ENCODE data around the gene ERC1.

- no peak for TF ChIP-seq CTCF (IDR thresholded peaks at IDR 0.05; ENCODE audit: low read length)
- no peak for TF ChIP-seq EZH2 (IDR thresholded peaks at IDR 0.05; ENCODE audit: borderline replicate concordance, low read length)
These were observed 527.8 kb downstream of the ERC1 start for GRCh38 chr12:1518591-1519516.

Measured in OCI-LY1 (cell line).